Fibroblast of lung (primary cell): ENCODE results near the gene TNFAIP8L3. TPM values are rescaled to one million over a fixed set of nuclear protein-coding genes. Genes with fewer than 3 reads are reported as not detected.

Experiments used
- DNase-seq, 2 donors: peaks; one replicate each; pipeline versions ENCODE4 v3.0.0 to v3.0.0-alpha.2; 2010; ENCODE audit warnings: low read depth in 2 of 2
- H2AFZ ChIP-seq: 2 replicates; pipeline ENCODE4 v1.5.1; 2012; ENCODE audit warnings: low read length, control low read depth, inconsistent platforms
- H3K27ac ChIP-seq: 2 replicates; pipeline ENCODE4 v1.5.1; 2011; ENCODE audit warnings: low read length, control low read depth; ENCODE audit not compliant: insufficient read depth
- H3K27me3 ChIP-seq: 2 replicates; pipeline ENCODE4 v1.5.1; 2011; ENCODE audit warnings: mild to moderate bottlenecking, low read length; ENCODE audit not compliant: control insufficient read depth, insufficient read depth
- H3K36me3 ChIP-seq: 2 replicates; pipeline ENCODE4 v1.5.1; 2011; ENCODE audit warnings: low read length; ENCODE audit not compliant: control insufficient read depth, insufficient read depth
- H3K4me1 ChIP-seq: 2 replicates; pipeline ENCODE4 v1.5.1; 2011; ENCODE audit warnings: low read length; ENCODE audit not compliant: control insufficient read depth, insufficient read depth; ENCODE audit errors: extremely low read depth
- H3K4me2 ChIP-seq: 2 replicates; pipeline ENCODE4 v1.5.1; 2011; ENCODE audit warnings: low read length, control low read depth; ENCODE audit not compliant: insufficient read depth; ENCODE audit errors: extremely low read depth
- H3K4me3 ChIP-seq, 4 experiments: fragments of 200-600 bp in 1 of 4; sonication (generic) in 1 of 4; replicated peaks in 1 of 4; 2 replicates each; pipeline ENCODE4 v1.5.1; 2011 to 2016; ENCODE audit warnings: low read length in 4 of 4, low read depth in 3 of 4, mild to moderate bottlenecking in 3 of 4, control low read depth in 2 of 4, inconsistent platforms in 1 of 4, mixed read lengths in 1 of 4; ENCODE audit not compliant: insufficient read depth in 1 of 4; ENCODE audit errors: control extremely low read depth in 1 of 4
- H3K79me2 ChIP-seq: 2 replicates; pipeline ENCODE4 v1.5.1; 2012; ENCODE audit warnings: mild to moderate bottlenecking, low read length, inconsistent platforms; ENCODE audit not compliant: control insufficient read depth, insufficient read depth
- H3K9ac ChIP-seq: 2 replicates; pipeline ENCODE4 v1.5.1; 2011; ENCODE audit warnings: mild to moderate bottlenecking, low read length, control low read depth; ENCODE audit not compliant: insufficient read depth
- H3K9me3 ChIP-seq: 2 replicates; pipeline ENCODE4 v1.5.1; 2012; ENCODE audit warnings: low read depth, low read length; ENCODE audit not compliant: control insufficient read depth, insufficient read depth
- H4K20me1 ChIP-seq: 2 replicates; pipeline ENCODE4 v1.5.1; 2011; ENCODE audit warnings: low read length; ENCODE audit not compliant: control insufficient read depth, insufficient read depth; ENCODE audit errors: extremely low read depth
- EZH2 ChIP-seq: IDR thresholded peaks from 2 replicates; pipeline ENCODE4 v1.5.1; 2012; ENCODE audit warnings: low read length, control low read depth, mild to moderate bottlenecking; ENCODE audit errors: missing control alignments
- polyA plus RNA-seq, 2 donors: library from polyadenylated mRNA; depleted of rRNA in 1 of 2; stranded (reverse) in 1 of 2; unstranded in 1 of 2; fragments of >200 nt; gene quantifications; 2 replicates each; pipeline ENCODE4 v1.2.1, GENCODE V29; 2011 to 2012; ENCODE audit warnings: missing spikeins in 1 of 2
- total RNA-seq: library from RNA; depleted of rRNA; stranded (reverse); fragments of >200 nt; gene quantifications from 2 replicates; pipeline ENCODE4 v1.2.1, GENCODE V29; 2014
- TF ChIP-seq, protein P1 (sequence below), 2 donors: IDR thresholded peaks in 1 of 2; conservative IDR thresholded peaks in 1 of 2; 1 replicate in 1 of 2; 2 replicates in 1 of 2; pipeline ENCODE4 v1.5.1; 2011 to 2012; ENCODE audit warnings: low read length in 2 of 2, control low read depth in 1 of 2, inconsistent platforms in 1 of 2, low read depth in 1 of 2, mild to moderate bottlenecking in 1 of 2

Gene TNFAIP8L3
- total and polyA plus RNA-seq, 2 donors (not counting 1 experiment from before 2014, with no cell fraction given), result 0.57 to 10.7 TPM

DNA sequence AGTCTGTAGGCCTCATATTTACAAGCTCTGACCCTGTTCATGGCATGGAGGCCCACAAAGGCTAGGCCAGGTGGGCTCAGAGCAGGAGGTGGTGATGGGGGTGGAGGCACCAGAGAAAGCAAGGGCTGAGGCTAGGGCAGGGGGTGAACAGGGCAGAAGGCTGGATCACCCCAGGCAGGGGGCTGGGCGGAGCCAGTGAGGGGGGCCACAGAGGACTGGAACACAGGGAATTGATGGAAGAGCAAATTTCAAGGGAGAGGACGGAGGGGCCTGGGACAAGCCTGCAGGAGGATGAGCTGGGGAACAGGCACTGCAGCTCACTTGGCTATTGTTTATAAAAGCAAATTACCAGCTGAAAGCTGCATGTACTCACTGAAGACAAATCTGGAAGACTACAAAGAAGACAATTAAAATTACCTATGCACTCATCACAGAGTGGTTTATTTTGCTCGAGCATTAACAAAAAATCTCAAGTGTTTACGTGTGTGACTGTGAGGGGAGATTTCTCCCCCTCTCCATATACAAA lies 11.0 kb downstream of the TNFAIP8L3 start:
- Histone ChIP-seq H2AFZ (no peak overlapping the region), H3K36me3 (no peaks in the 10 kb centered on the region), H3K9me3 (no peaks in the 10 kb centered on the region), H3K27ac (no peak overlapping the region), H3K27me3 (peaks cover 2% of the 10 kb centered on the region), H3K4me2 (no peak overlapping the region), H3K79me2 (no peaks in the 10 kb centered on the region), H3K4me1 (peaks cover 3% of the 10 kb centered on the region), H4K20me1 (no peaks in the 10 kb centered on the region), H3K9ac (no peak overlapping the region), H3K4me3 (no peak overlapping the region)
- DNase-seq, result no peak
- TF ChIP-seq, protein P1, sequence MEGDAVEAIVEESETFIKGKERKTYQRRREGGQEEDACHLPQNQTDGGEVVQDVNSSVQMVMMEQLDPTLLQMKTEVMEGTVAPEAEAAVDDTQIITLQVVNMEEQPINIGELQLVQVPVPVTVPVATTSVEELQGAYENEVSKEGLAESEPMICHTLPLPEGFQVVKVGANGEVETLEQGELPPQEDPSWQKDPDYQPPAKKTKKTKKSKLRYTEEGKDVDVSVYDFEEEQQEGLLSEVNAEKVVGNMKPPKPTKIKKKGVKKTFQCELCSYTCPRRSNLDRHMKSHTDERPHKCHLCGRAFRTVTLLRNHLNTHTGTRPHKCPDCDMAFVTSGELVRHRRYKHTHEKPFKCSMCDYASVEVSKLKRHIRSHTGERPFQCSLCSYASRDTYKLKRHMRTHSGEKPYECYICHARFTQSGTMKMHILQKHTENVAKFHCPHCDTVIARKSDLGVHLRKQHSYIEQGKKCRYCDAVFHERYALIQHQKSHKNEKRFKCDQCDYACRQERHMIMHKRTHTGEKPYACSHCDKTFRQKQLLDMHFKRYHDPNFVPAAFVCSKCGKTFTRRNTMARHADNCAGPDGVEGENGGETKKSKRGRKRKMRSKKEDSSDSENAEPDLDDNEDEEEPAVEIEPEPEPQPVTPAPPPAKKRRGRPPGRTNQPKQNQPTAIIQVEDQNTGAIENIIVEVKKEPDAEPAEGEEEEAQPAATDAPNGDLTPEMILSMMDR (conservative IDR thresholded peaks at IDR 0.05 in 1 of 2, IDR thresholded peaks at IDR 0.05 in 1 of 2; ENCODE audit: low read depth in 1 of 2, low read length in 2 of 2), result no peak
- TF ChIP-seq EZH2, result no peak

DNA sequence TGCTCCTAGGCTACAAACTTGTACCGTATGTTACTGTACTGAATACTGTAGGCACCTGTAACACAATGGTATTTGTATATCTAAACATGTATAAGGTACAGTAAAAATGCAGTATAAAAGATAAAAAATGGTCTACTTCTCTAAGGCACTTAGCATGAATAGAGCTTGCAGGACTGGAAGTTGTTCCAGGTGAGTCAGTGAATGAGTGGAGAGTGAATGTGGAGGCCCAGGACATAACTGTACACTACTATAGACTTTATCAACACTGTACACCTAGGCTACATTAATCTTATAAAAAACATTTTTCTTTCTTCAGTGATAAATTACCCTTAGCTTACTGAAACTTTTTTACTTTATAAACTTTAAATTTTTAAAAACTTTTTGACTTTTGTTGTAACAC lies 12.5 kb downstream of the TNFAIP8L3 start:
- no peak for DNase-seq
- TF ChIP-seq, protein P1 (conservative IDR thresholded peaks at IDR 0.05 in 1 of 2, IDR thresholded peaks at IDR 0.05 in 1 of 2; ENCODE audit: low read depth in 1 of 2, low read length in 2 of 2), result no peak
- no peak for TF ChIP-seq EZH2
- Histone ChIP-seq H3K9me3 (no peaks in the 10 kb centered on the region), H3K27ac (no peak overlapping the region), H3K4me2 (no peak overlapping the region), H3K9ac (no peak overlapping the region), H3K79me2 (no peaks in the 10 kb centered on the region), H3K36me3 (no peaks in the 10 kb centered on the region), H3K4me3 (no peak overlapping the region), H4K20me1 (no peaks in the 10 kb centered on the region), H2AFZ (no peak overlapping the region), H3K27me3 (no peaks in the 10 kb centered on the region), H3K4me1 (peaks cover 3% of the 10 kb centered on the region)

DNA sequence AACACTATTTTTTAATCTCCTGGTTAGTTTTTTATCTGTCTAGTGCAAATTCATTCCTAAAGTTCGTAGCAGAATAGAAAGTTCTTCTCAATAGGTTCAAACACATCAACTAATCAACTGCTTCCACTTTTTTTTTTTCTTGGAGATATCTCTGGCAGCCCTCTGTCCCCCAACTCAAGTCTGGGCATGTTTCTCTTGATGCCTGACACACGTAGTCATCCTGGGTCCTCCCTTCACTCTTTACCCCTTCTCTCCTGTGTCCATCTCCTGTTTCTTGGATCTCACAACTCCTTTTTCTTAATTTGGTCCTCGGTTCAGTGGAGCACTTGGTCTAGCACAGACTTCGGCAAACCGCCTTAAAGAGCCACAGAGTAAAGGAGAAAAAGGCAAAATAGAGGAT lies 14.4 kb downstream of the TNFAIP8L3 start:
- H3K9me3 ChIP-seq, result no peaks in the 10 kb centered on the region
- no peak for TF ChIP-seq EZH2
- TF ChIP-seq, protein P1 (conservative IDR thresholded peaks at IDR 0.05 in 1 of 2, IDR thresholded peaks at IDR 0.05 in 1 of 2; ENCODE audit: low read depth in 1 of 2, low read length in 2 of 2), result no peak
- H3K27me3 ChIP-seq, result no peaks in the 10 kb centered on the region
- no peaks in the 10 kb centered on the region for H3K79me2 ChIP-seq
- no peak overlapping the region for H3K9ac ChIP-seq
- H3K36me3 ChIP-seq, result no peaks in the 10 kb centered on the region
- H3K27ac ChIP-seq, result no peak overlapping the region
- DNase-seq, result no peak
- no peak overlapping the region for H2AFZ ChIP-seq
- no peaks in the 10 kb centered on the region for H4K20me1 ChIP-seq
- no peak overlapping the region for H3K4me2 ChIP-seq
- H3K4me3 ChIP-seq, result no peak overlapping the region
- peaks cover 3% of the 10 kb centered on the region for H3K4me1 ChIP-seq
